HFF-Myc (cell line): Measurements from ENCODE around the gene TRIM4.
A peak's percentile ranks its signal among the peaks of the same experiment; 100 is the strongest.

Experiments
- DNase-seq: peaks from one replicate; pipeline ENCODE4 v3.0.0-alpha.2; 2011; ENCODE audit warnings: low read depth; ENCODE audit errors: extremely low read depth
- H3K4me3 ChIP-seq: replicated peaks from 2 replicates; pipeline ENCODE4 v1.5.1; 2011; ENCODE audit warnings: low read depth, mild to moderate bottlenecking, control low read depth, low read length
- CTCF ChIP-seq: IDR thresholded peaks from 2 replicates; pipeline ENCODE4 v1.5.1; 2012; ENCODE audit warnings: mild to moderate bottlenecking, low read depth, low read length, control low read depth; ENCODE audit errors: missing control alignments

The TRIM4 gene

DNA sequence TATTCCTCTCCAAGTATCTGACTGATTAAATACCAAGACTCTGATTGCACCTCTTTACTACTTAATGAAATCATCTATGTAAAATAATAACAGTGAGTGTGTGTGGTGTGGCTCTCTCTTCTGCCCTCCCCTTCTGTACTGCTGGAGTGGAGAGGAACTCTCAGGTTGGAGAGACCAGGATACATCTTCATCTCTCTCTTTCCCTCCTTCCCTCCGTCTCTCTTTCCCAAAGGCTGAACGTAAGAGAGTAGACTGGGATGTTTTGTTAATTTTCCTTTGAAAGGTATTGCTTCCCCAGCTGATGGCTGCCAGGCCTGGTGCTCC lies 10.4 kb upstream of the TRIM4 start:
- H3K4me3 ChIP-seq = peak overlapping the region; percentile 29
- DNase-seq = no peak
- no peak for TF ChIP-seq CTCF

DNA sequence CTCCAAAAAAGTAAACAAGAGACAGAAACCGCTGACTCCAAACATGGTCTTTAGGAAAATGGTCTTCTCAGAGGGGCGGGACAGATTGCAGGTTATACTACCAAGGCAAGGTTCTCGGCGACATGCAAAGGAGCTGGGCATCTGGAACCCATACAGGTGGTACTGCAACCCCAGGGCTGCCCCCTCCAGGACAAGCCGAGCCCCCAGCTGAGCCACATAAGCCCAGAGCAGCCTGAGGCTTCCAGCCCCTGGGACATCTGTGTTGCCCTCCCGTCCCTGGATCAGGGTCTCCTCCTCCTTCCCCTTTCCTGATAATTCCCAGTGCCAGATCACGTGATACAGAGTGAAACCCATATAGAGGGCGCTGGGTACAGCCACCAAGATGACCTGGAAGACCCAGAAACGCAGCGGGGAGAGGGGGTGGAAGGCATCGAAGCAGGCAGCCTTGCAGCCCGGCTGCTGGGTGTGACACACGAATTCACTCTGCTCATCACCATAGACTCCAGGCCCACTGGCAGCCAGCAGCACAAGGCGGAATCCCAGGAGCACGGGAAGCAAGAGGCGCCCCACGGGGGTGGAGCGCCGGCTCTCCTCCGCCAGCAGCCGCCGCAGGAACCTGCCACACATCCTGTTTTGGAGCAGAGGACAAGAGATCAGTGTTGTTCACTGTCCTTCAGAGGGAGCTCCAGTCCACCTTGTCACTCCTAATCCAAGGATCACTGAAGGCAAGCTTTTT lies 9.8 kb upstream of the TRIM4 start, which contains the start of gene GJC3:
Gene GJC3 (minus strand): TSS at position 627 of the 736 bp plus-strand sequence. CDS start 0 bp downstream, at position 627.
- peak; percentile 26 for DNase-seq

GRCh38 chr7:99928188-99928587 lies 8.9 kb upstream of the TRIM4 start:
- H3K4me3 ChIP-seq = no peak overlapping the region
- DNase-seq = no peak
- TF ChIP-seq CTCF = no peak

More for the DNA sequence above, 9.8 kb upstream of the TRIM4 start, which contains the start of gene GJC3:
- peak within 1 kb of the TSS; percentile 29 for H3K4me3 ChIP-seq
- peak; percentile 27 for TF ChIP-seq CTCF

DNA sequence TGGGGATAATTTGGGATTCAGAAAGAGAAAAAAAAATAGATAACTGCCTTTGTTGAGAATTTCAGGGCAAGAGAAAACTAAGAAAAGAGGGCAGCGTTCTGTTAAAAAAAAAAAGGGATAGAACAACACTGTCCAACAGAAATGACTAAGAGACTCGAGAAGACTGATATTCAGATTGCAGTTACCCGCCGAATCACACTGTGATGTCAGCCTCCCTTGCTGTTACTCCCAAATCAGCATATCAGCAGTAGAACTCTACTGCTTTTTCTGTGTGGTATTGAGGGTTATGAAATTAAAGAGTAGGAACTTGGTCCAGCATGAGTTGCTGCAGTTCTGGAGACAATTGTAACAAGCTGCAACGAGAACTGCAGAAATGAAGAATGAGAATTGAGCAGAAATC lies 8.2 kb upstream of the TRIM4 start:
- TF ChIP-seq CTCF = no peak
- no peak overlapping the region for H3K4me3 ChIP-seq
- no peak for DNase-seq

- DNase-seq = no peak
- H3K4me3 ChIP-seq = no peak overlapping the region
- TF ChIP-seq CTCF = no peak
Measured at GRCh38 chr7:99926321-99926720, 7.0 kb upstream of the TRIM4 start.

DNA sequence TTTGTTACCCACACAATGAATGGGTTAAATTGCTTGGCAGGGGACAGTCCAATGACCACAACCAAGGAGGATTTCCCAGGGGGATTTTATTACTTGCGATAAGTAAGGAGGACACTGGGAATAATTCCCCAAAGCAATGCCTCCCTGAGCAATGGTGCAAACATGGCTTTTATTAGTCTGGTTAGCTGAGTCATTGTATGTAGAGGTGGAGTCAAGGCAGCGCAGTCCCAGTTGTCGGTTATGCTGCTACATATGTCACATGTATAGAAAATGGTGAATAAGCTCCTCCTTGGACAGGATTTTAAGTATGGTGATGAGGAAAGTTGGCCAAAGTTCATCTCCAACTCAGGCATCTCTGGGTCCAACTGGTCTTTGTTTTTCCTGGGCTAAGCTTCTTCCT lies 3.9 kb upstream of the TRIM4 start:
- no peak for DNase-seq
- TF ChIP-seq CTCF = no peak

GRCh38 chr7:99920149-99920548 lies 819 bp upstream of the TRIM4 start:
- H3K4me3 ChIP-seq = peak overlapping the region; percentile 88
- no peak for TF ChIP-seq CTCF
- no peak for DNase-seq

More for the DNA sequence above, 3.9 kb upstream of the TRIM4 start:
- no peak overlapping the region for H3K4me3 ChIP-seq
